ENCODE results near the gene DNM2.

GRCh38 chr19:10763411-10763810 is 45.5 kb downstream of the DNM2 start:
- no peak for TF ChIP-seq EZH2 (IDR thresholded peaks at IDR 0.05)
- TF ChIP-seq POLR2AphosphoS5 (IDR thresholded peaks at IDR 0.05; ENCODE audit: borderline replicate concordance, low read depth, low read length), result no peak
- no peak for TF ChIP-seq FOXP2 (optimal IDR thresholded peaks at IDR 0.05; ENCODE audit: control extremely low read depth, extremely low read length, insufficient read depth)
